ENCODE results near the gene ERG. TPM values are rescaled to one million over a fixed set of nuclear protein-coding genes. Genes with fewer than 3 reads are reported as not detected.

The ERG gene
- total RNA-seq, 1 experiment from 2014 or later: not detected

DNA sequence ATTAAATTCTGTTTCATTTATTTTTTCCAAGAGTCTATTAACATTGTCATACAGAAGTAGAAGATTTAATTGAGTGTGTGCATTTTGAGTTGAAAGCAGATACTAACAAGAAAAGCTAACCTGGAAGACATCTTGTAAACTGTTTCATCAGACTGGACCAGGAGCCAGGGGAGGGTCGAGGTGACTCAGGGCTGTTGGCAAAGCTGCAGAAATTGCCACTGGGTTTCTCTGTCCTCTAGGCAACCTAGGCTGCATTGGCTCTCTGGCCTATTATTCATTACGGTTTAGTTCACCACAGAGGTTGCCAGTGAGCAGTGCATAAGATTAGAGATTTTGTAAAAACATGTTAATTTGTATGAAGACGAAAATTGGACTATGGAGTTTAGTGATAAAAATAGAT is 27.5 kb downstream of the ERG start:
- no peaks in the 10 kb centered on the region for H3K4me1 ChIP-seq
- peaks cover 9% of the 10 kb centered on the region for H3K27me3 Mint-ChIP-seq (ENCODE audit: insufficient read depth, unreplicated experiment)
- no peak overlapping the region for H3K4me3 ChIP-seq (ENCODE audit: low read depth, low read length)
- H3K27ac Mint-ChIP-seq (ENCODE audit: unreplicated experiment): no peak overlapping the region
- CTCF ChIA-PET: no interaction called here
- TF ChIP-seq, protein P1, sequence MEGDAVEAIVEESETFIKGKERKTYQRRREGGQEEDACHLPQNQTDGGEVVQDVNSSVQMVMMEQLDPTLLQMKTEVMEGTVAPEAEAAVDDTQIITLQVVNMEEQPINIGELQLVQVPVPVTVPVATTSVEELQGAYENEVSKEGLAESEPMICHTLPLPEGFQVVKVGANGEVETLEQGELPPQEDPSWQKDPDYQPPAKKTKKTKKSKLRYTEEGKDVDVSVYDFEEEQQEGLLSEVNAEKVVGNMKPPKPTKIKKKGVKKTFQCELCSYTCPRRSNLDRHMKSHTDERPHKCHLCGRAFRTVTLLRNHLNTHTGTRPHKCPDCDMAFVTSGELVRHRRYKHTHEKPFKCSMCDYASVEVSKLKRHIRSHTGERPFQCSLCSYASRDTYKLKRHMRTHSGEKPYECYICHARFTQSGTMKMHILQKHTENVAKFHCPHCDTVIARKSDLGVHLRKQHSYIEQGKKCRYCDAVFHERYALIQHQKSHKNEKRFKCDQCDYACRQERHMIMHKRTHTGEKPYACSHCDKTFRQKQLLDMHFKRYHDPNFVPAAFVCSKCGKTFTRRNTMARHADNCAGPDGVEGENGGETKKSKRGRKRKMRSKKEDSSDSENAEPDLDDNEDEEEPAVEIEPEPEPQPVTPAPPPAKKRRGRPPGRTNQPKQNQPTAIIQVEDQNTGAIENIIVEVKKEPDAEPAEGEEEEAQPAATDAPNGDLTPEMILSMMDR (IDR thresholded peaks at IDR 0.05; ENCODE audit: insufficient read depth in 1 of 2, low read depth in 1 of 2, low read length in 1 of 2, severe bottlenecking in 1 of 2, unreplicated experiment in 1 of 2): no peak
- no TSS peak for BruUV-seq (replicated peaks)
- POLR2A ChIA-PET: no interaction called here
- no peak for DNase-seq
- H3K4me3 Mint-ChIP-seq (ENCODE audit: unreplicated experiment): no peak overlapping the region
- no peaks in the 10 kb centered on the region for H3K27me3 ChIP-seq (replicated peaks; ENCODE audit: control insufficient read depth, insufficient read depth, low read length)
- no peaks in the 10 kb centered on the region for H3K36me3 Mint-ChIP-seq (ENCODE audit: insufficient read depth, unreplicated experiment)
- intact Hi-C loops (cut with micrococcal nuclease; ENCODE audit: unreplicated experiment): no loop called here
- H3K9me3 ChIP-seq: 0 out of 2 replicates have a peak, but pooled peaks cover 3% of the 10 kb centered on the region
- H3K4me1 Mint-ChIP-seq (ENCODE audit: low read depth, unreplicated experiment): no peaks in the 10 kb centered on the region
- no peaks in the 10 kb centered on the region for H3K36me3 ChIP-seq (ENCODE audit: control insufficient read depth, insufficient read depth, low read length)
- H3K9me3 Mint-ChIP-seq (ENCODE audit: unreplicated experiment): no peaks in the 10 kb centered on the region

GRCh38 chr21:38469642-38470041 is 28.6 kb downstream of the ERG start:
- BruUV-seq (replicated peaks): no TSS peak
- Mint-ChIP-seq H3K9me3 (ENCODE audit: unreplicated experiment) (no peaks in the 10 kb centered on the region), H3K36me3 (ENCODE audit: insufficient read depth, unreplicated experiment) (no peaks in the 10 kb centered on the region), H3K4me1 (ENCODE audit: low read depth, unreplicated experiment) (no peaks in the 10 kb centered on the region), H3K4me3 (ENCODE audit: unreplicated experiment) (no peak overlapping the region), H3K27me3 (ENCODE audit: insufficient read depth, unreplicated experiment) (peaks cover 7% of the 10 kb centered on the region), H3K27ac (ENCODE audit: unreplicated experiment) (no peak overlapping the region)
- H3K4me1 ChIP-seq: no peaks in the 10 kb centered on the region
- intact Hi-C loops (cut with micrococcal nuclease; ENCODE audit: unreplicated experiment): no loop called here
- no peak overlapping the region for H3K4me3 ChIP-seq (ENCODE audit: low read depth, low read length)
- TF ChIP-seq, protein P1 (IDR thresholded peaks at IDR 0.05; ENCODE audit: insufficient read depth in 1 of 2, low read depth in 1 of 2, low read length in 1 of 2, severe bottlenecking in 1 of 2, unreplicated experiment in 1 of 2): no peak
- CTCF ChIA-PET: no interaction called here
- 0 out of 2 replicates have a peak, but pooled peaks cover 3% of the 10 kb centered on the region for H3K9me3 ChIP-seq
- no peaks in the 10 kb centered on the region for H3K27me3 ChIP-seq (replicated peaks; ENCODE audit: control insufficient read depth, insufficient read depth, low read length)
- DNase-seq: no peak
- H3K36me3 ChIP-seq (ENCODE audit: control insufficient read depth, insufficient read depth, low read length): no peaks in the 10 kb centered on the region
- POLR2A ChIA-PET: no interaction called here

GRCh38 chr21:38468989-38469388 is 29.3 kb downstream of the ERG start:
- peaks cover 7% of the 10 kb centered on the region for H3K27me3 Mint-ChIP-seq (ENCODE audit: insufficient read depth, unreplicated experiment)
- H3K4me3 Mint-ChIP-seq (ENCODE audit: unreplicated experiment): no peak overlapping the region
- POLR2A ChIA-PET: no interaction called here
- Histone ChIP-seq H3K4me3 (ENCODE audit: low read depth, low read length) (no peak overlapping the region), H3K27me3 (replicated peaks; ENCODE audit: control insufficient read depth, insufficient read depth, low read length) (no peaks in the 10 kb centered on the region), H3K4me1 (no peaks in the 10 kb centered on the region), H3K36me3 (ENCODE audit: control insufficient read depth, insufficient read depth, low read length) (no peaks in the 10 kb centered on the region), H3K9me3 (0 out of 2 replicates have a peak, but pooled peaks cover 3% of the 10 kb centered on the region)
- no TSS peak for BruUV-seq (replicated peaks)
- no peak for DNase-seq
- TF ChIP-seq, protein P1 (IDR thresholded peaks at IDR 0.05; ENCODE audit: insufficient read depth in 1 of 2, low read depth in 1 of 2, low read length in 1 of 2, severe bottlenecking in 1 of 2, unreplicated experiment in 1 of 2): no peak
- no peaks in the 10 kb centered on the region for H3K36me3 Mint-ChIP-seq (ENCODE audit: insufficient read depth, unreplicated experiment)
- CTCF ChIA-PET: interaction anchor here (0.6 kb wide), 1 partner anchor 312 kb away, joined by 3 read pairs; no protein-coding TSS in a partner anchor
- no peaks in the 10 kb centered on the region for H3K4me1 Mint-ChIP-seq (ENCODE audit: low read depth, unreplicated experiment)
- H3K27ac Mint-ChIP-seq (ENCODE audit: unreplicated experiment): no peak overlapping the region
- no peaks in the 10 kb centered on the region for H3K9me3 Mint-ChIP-seq (ENCODE audit: unreplicated experiment)
- intact Hi-C loops (cut with micrococcal nuclease; ENCODE audit: unreplicated experiment): no loop called here
